ENCODE measurements around the gene ZNF117. TPM values are rescaled to one million over a fixed set of nuclear protein-coding genes. Genes with fewer than 3 reads are reported as not detected.

ZNF117 gene
- total and polyA plus RNA-seq, 2 of the 8 experiments (the other 6 are each of a cell fraction or from before 2014, with no cell fraction given) = 2.9 to 13.0 TPM

GRCh38 chr7:64990216-64990615 lies 620 bp downstream of the ZNF117 start (continued):
- TF ChIP-seq, protein P1, sequence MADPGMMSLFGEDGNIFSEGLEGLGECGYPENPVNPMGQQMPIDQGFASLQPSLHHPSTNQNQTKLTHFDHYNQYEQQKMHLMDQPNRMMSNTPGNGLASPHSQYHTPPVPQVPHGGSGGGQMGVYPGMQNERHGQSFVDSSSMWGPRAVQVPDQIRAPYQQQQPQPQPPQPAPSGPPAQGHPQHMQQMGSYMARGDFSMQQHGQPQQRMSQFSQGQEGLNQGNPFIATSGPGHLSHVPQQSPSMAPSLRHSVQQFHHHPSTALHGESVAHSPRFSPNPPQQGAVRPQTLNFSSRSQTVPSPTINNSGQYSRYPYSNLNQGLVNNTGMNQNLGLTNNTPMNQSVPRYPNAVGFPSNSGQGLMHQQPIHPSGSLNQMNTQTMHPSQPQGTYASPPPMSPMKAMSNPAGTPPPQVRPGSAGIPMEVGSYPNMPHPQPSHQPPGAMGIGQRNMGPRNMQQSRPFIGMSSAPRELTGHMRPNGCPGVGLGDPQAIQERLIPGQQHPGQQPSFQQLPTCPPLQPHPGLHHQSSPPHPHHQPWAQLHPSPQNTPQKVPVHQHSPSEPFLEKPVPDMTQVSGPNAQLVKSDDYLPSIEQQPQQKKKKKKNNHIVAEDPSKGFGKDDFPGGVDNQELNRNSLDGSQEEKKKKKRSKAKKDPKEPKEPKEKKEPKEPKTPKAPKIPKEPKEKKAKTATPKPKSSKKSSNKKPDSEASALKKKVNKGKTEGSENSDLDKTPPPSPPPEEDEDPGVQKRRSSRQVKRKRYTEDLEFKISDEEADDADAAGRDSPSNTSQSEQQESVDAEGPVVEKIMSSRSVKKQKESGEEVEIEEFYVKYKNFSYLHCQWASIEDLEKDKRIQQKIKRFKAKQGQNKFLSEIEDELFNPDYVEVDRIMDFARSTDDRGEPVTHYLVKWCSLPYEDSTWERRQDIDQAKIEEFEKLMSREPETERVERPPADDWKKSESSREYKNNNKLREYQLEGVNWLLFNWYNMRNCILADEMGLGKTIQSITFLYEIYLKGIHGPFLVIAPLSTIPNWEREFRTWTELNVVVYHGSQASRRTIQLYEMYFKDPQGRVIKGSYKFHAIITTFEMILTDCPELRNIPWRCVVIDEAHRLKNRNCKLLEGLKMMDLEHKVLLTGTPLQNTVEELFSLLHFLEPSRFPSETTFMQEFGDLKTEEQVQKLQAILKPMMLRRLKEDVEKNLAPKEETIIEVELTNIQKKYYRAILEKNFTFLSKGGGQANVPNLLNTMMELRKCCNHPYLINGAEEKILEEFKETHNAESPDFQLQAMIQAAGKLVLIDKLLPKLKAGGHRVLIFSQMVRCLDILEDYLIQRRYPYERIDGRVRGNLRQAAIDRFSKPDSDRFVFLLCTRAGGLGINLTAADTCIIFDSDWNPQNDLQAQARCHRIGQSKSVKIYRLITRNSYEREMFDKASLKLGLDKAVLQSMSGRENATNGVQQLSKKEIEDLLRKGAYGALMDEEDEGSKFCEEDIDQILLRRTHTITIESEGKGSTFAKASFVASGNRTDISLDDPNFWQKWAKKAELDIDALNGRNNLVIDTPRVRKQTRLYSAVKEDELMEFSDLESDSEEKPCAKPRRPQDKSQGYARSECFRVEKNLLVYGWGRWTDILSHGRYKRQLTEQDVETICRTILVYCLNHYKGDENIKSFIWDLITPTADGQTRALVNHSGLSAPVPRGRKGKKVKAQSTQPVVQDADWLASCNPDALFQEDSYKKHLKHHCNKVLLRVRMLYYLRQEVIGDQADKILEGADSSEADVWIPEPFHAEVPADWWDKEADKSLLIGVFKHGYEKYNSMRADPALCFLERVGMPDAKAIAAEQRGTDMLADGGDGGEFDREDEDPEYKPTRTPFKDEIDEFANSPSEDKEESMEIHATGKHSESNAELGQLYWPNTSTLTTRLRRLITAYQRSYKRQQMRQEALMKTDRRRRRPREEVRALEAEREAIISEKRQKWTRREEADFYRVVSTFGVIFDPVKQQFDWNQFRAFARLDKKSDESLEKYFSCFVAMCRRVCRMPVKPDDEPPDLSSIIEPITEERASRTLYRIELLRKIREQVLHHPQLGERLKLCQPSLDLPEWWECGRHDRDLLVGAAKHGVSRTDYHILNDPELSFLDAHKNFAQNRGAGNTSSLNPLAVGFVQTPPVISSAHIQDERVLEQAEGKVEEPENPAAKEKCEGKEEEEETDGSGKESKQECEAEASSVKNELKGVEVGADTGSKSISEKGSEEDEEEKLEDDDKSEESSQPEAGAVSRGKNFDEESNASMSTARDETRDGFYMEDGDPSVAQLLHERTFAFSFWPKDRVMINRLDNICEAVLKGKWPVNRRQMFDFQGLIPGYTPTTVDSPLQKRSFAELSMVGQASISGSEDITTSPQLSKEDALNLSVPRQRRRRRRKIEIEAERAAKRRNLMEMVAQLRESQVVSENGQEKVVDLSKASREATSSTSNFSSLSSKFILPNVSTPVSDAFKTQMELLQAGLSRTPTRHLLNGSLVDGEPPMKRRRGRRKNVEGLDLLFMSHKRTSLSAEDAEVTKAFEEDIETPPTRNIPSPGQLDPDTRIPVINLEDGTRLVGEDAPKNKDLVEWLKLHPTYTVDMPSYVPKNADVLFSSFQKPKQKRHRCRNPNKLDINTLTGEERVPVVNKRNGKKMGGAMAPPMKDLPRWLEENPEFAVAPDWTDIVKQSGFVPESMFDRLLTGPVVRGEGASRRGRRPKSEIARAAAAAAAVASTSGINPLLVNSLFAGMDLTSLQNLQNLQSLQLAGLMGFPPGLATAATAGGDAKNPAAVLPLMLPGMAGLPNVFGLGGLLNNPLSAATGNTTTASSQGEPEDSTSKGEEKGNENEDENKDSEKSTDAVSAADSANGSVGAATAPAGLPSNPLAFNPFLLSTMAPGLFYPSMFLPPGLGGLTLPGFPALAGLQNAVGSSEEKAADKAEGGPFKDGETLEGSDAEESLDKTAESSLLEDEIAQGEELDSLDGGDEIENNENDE (IDR thresholded peaks at IDR 0.05; ENCODE audit: insufficient replicate concordance, low read length) = no peak
- TF ChIP-seq NRF1 (IDR thresholded peaks at IDR 0.05; ENCODE audit: low read depth, low read length) (no peak), E2F6 (IDR thresholded peaks at IDR 0.05) (no peak), FOSL1 (IDR thresholded peaks at IDR 0.05; ENCODE audit: insufficient read depth, low read depth, low read length) (no peak), SP4 (IDR thresholded peaks at IDR 0.05; ENCODE audit: low read length) (no peak), SP2 (IDR thresholded peaks at IDR 0.05; ENCODE audit: low read length) (no peak)
